BLaER1 (cell line): ENCODE results near the gene MCU.

Source experiments
- H3K27ac ChIP-seq: shearing (Covaris generic); formaldehyde crosslinking; 2 replicates; pipeline ENCODE4 v1.8.1; 2022
- H3K27me3 ChIP-seq: shearing (Covaris generic); formaldehyde crosslinking; 2 replicates; pipeline ENCODE4 v1.8.1; 2022
- H3K36me3 ChIP-seq: shearing (Covaris generic); formaldehyde crosslinking; 2 replicates; pipeline ENCODE4 v1.8.1; 2022
- H3K4me1 ChIP-seq: shearing (Covaris generic); formaldehyde crosslinking; 2 replicates; pipeline ENCODE4 v1.8.1; 2022
- H3K4me2 ChIP-seq: shearing (Covaris generic); formaldehyde crosslinking; 2 replicates; pipeline ENCODE4 v1.8.1; 2022
- H3K4me3 ChIP-seq: shearing (Covaris generic); formaldehyde crosslinking; 2 replicates; pipeline ENCODE4 v1.8.1; 2022
- H3K9ac ChIP-seq: shearing (Covaris generic); formaldehyde crosslinking; 2 replicates; pipeline ENCODE4 v1.8.1; 2022
- H3K9me3 ChIP-seq: shearing (Covaris generic); formaldehyde crosslinking; 2 replicates; pipeline ENCODE4 v1.8.1; 2022
- H4K20me1 ChIP-seq: shearing (Covaris generic); formaldehyde crosslinking; 2 replicates; pipeline ENCODE4 v1.8.1; 2022
- Cebpa-rat ChIP-seq: shearing (Covaris generic); IDR thresholded peaks from 2 replicates; pipeline ENCODE4 v1.8.1; 2022

MCU gene

DNA sequence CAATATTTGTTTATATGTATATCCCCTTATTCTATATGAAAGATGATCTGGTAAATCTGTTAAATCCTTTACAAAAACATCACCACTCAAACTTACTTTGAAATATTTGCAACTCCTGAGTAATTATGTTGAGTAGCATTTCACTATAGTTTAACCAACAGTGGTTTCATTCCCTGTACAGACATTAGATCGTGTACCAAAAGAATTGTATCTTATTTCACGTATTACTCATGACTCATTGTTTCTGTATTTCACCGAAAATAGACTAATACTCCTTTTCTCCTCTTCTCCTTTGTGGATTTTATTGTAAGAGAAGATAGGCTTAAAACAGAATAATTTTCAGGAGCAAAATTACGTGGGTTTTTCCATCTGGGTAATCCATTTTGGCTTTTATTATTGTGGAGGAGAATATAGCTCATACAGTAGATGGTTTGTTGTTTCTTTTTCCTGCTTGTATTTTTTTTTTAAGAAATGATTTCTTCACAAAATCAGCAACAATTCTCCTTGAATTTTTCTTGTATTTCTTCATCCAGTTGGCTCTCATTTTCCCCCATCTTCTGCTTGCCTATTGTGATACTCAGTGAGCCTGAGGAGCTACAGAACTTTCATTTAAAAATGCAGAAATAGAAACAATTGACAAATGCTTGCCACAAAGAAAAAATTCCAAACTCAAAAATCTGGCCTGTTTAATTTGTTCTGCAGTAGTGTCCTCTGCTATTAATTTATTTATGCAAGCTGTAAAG is 111.0 kb downstream of the MCU start:
- Histone ChIP-seq H3K27ac (no peak overlapping the region), H3K9ac (no peak overlapping the region), H3K36me3 (no peaks in the 10 kb centered on the region), H4K20me1 (no peaks in the 10 kb centered on the region), H3K4me2 (no peak overlapping the region), H3K4me3 (no peak overlapping the region), H3K4me1 (peaks cover 7% of the 10 kb centered on the region), H3K27me3 (no peaks in the 10 kb centered on the region), H3K9me3 (no peaks in the 10 kb centered on the region)
- no peak for TF ChIP-seq Cebpa-rat

DNA sequence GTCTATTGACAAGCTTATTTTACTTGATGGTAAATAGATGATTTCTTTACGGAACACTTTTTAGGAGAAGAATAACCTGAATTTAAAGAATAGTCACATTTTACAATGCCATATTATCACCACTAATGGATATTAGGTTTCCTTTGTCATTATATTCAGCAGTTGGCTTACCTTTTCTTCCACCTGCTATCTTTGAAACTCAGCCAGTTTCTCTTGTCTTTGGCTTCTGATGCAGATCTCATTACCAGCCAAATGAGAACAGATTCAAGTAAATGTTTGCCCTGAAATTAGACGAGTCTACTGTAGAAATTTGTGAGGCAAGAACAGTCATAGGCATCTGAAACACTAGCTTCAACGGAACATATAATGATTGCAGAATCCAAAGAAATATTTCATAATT is 116.1 kb downstream of the MCU start:
- Histone ChIP-seq H3K27me3 (no peaks in the 10 kb centered on the region), H3K4me3 (no peak overlapping the region), H3K9me3 (no peaks in the 10 kb centered on the region), H3K27ac (no peak overlapping the region), H4K20me1 (no peaks in the 10 kb centered on the region), H3K9ac (no peak overlapping the region), H3K4me2 (no peak overlapping the region), H3K4me1 (no peaks in the 10 kb centered on the region), H3K36me3 (peaks cover 4% of the 10 kb centered on the region; the same call in 1 of the 2 replicates)
- TF ChIP-seq Cebpa-rat, result no peak

DNA sequence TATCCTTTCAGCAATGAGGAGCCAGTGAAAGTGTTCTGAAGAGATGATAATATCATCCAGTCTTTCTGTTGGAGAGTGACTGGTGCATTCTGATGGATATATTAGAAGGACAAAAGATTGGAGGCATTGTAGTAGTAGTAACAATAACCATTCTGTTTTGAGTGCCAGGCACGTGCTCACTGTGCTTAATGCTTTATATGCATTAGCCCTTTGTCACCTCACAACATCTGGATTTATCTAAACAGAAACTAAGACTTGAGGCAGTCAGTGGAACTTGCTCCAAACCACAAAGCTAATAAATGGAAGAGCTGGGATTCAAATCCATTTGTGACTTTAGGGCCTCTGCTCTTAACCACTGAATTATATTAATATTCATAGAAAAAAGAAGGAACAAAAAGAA is 117.1 kb downstream of the MCU start:
- no peaks in the 10 kb centered on the region for H3K27me3 ChIP-seq
- no peaks in the 10 kb centered on the region for H4K20me1 ChIP-seq
- no peak overlapping the region for H3K9ac ChIP-seq
- no peak for TF ChIP-seq Cebpa-rat
- H3K4me3 ChIP-seq, result no peak overlapping the region
- no peaks in the 10 kb centered on the region for H3K4me1 ChIP-seq
- H3K27ac ChIP-seq, result no peak overlapping the region
- peaks cover 4% of the 10 kb centered on the region; the same call in 1 of the 2 replicates for H3K36me3 ChIP-seq
- H3K4me2 ChIP-seq, result no peak overlapping the region
- H3K9me3 ChIP-seq, result no peaks in the 10 kb centered on the region

DNA sequence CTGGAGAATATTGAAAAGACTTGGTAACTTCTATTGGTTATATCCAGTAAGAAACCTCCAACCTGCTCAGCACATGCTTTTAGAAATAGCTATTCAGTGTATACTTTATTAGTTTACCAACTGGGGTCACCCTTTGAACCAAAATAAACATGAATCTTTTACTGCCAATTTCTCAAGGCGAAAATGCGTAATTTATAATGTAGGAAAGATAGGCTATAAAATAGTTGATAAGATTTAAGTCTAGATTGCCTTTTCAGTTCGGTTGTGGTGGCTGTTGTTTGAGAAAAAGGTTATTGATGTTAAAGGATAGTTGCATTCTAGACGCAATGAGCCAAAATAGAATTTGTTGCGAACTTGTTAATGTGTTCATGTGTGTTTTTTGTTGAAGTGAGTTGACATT is 119.0 kb downstream of the MCU start:
- Histone ChIP-seq H4K20me1 (no peaks in the 10 kb centered on the region), H3K27ac (no peak overlapping the region), H3K9ac (no peak overlapping the region), H3K4me1 (no peaks in the 10 kb centered on the region), H3K4me3 (no peak overlapping the region), H3K4me2 (no peak overlapping the region), H3K27me3 (no peaks in the 10 kb centered on the region), H3K9me3 (no peaks in the 10 kb centered on the region), H3K36me3 (peaks cover 4% of the 10 kb centered on the region; the same call in 1 of the 2 replicates)
- no peak for TF ChIP-seq Cebpa-rat

DNA sequence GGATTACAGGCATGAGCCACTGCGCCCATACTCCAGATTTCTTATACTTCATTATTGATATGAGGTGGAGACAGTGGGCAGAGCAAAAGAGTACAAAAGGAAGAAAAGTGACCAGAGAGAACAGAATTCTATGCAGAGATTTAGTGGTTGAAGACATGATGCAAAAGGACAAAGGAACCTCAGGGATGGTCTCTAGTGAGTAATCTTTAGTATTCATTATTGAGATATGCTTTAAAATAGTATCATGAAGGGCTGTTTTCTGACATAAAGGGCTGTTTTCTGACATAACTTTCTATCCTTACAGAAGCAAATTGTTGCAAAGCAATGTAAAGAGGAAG is 120.4 kb downstream of the MCU start:
- Histone ChIP-seq H3K9ac (no peak overlapping the region), H4K20me1 (no peaks in the 10 kb centered on the region), H3K36me3 (peaks cover 4% of the 10 kb centered on the region; the same call in 1 of the 2 replicates), H3K4me3 (no peak overlapping the region), H3K4me1 (no peaks in the 10 kb centered on the region), H3K4me2 (no peak overlapping the region), H3K9me3 (no peaks in the 10 kb centered on the region), H3K27me3 (no peaks in the 10 kb centered on the region), H3K27ac (no peak overlapping the region)
- no peak for TF ChIP-seq Cebpa-rat

DNA sequence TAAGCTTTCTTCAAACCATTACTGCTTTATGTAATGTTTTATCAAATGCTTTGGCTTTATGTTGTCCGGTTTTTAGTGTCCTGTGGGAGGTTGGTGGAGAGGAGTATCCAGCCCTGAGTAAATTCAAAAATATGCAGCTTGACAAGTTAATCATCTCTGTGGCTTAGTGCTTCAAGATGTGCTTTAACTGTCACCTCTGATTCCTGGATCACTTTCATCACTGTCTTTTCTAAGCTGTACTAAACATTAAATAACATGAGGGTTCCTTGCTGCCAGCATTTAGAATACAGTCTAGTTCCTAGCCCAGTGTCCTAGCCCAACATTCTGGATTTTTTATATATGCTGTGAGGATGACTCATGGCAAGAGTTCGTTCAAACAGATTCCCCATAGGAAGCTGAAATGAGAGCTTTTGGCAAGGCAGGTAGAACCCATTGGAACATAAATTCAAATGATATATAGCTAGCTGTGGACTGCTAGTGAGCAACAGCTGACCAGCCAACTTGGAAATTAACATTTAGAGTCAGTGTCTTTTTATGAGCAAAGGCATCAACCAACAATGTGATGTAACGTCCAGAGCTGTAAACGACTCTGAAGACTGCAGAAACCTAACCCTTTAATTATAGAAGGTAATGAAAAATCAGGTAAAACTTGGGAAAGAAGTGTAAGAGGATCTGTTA is 120.9 kb downstream of the MCU start:
- Histone ChIP-seq H3K9me3 (no peaks in the 10 kb centered on the region), H3K4me1 (no peaks in the 10 kb centered on the region), H3K27ac (no peak overlapping the region), H3K36me3 (peaks cover 4% of the 10 kb centered on the region; the same call in 1 of the 2 replicates), H3K27me3 (no peaks in the 10 kb centered on the region), H3K9ac (no peak overlapping the region), H3K4me3 (no peak overlapping the region), H4K20me1 (no peaks in the 10 kb centered on the region), H3K4me2 (no peak overlapping the region)
- no peak for TF ChIP-seq Cebpa-rat

DNA sequence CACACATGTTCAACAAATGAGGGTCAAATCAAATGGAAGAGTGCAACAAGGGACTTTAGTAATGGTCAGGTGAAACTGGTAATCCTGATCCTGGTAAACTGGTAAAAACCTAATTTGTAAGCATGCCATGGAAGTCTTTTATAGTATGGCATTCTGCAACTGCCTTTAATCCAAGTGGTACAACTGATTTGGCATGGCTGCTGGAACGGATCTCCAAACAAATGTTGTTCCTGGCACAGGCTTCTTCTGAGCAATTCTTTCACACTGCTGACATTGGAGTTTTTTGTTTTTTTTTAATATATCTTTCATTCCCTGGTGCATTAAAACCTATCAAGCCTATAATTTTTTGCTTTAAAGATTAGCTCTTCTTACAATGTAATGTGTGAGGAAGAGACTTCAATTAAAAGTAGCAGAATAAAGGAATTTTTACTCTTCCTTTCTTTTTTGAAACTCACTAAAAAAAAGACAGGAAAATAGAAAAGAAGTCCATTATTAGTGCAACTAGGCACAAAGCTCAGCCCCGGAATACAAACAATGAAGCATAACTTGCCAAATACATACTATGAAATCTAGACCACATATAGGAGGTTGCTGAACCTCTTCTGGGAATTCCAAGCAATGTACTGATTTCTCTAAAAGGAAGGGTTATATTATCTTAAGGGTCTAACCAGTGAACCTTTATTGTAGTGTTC is 122.3 kb downstream of the MCU start:
- no peak overlapping the region for H3K27ac ChIP-seq
- no peaks in the 10 kb centered on the region for H3K27me3 ChIP-seq
- TF ChIP-seq Cebpa-rat, result no peak
- no peak overlapping the region for H3K4me2 ChIP-seq
- H3K9ac ChIP-seq, result no peak overlapping the region
- no peaks in the 10 kb centered on the region for H3K36me3 ChIP-seq
- no peak overlapping the region for H3K4me3 ChIP-seq
- no peaks in the 10 kb centered on the region for H3K9me3 ChIP-seq
- no peaks in the 10 kb centered on the region for H3K4me1 ChIP-seq
- no peaks in the 10 kb centered on the region for H4K20me1 ChIP-seq

DNA sequence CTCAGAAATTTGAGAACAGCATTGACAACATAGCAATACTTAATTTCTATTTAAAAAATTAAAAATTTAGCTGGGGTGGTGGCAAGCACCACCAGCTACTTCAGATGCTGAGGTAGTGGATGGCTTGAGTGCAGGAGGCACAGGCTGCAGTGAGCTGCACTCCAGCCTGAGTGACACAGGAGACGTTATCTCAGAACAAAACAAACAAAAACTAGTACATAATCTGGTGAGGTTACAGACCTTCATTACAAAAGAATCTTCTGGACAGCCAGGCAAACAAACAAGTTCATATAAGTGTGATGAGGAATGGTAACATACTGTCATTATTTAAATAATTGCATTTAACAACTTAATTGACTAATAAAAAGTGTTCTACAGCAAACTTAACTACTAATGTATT is 124.6 kb downstream of the MCU start:
- H3K27me3 ChIP-seq, result no peaks in the 10 kb centered on the region
- TF ChIP-seq Cebpa-rat, result no peak

DNA sequence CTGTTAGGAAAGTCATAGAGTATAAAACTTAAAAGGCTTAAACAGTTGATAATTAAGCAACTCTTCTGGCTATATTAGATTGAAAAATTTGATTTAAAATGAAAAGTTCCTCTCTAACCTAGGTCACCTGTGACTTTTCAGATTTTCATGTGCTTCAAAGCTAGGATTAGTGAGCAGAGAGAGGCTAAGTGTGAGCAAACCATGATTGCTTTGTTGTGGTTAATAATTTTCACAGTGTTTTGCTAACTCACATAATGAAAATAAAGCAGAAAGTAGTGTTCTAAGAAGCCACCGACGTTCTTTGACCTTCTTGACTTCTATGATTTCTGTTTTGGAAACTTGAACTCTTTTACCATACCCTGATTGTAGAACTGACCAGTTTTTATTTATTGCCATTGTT is 126.1 kb downstream of the MCU start:
- Histone ChIP-seq H3K4me1 (no peaks in the 10 kb centered on the region), H3K9me3 (peaks cover 14% of the 10 kb centered on the region), H3K4me2 (no peak overlapping the region), H3K27me3 (no peaks in the 10 kb centered on the region), H3K4me3 (no peak overlapping the region), H3K9ac (no peak overlapping the region), H4K20me1 (no peaks in the 10 kb centered on the region), H3K36me3 (peaks cover 8% of the 10 kb centered on the region; the same call in 1 of the 2 replicates), H3K27ac (no peak overlapping the region)
- TF ChIP-seq Cebpa-rat, result no peak

More for the DNA sequence above, 124.6 kb downstream of the MCU start:
- Histone ChIP-seq H3K4me3 (no peak overlapping the region), H4K20me1 (no peaks in the 10 kb centered on the region), H3K9me3 (0 out of 2 replicates have a peak, but pooled peaks cover 2% of the 10 kb centered on the region), H3K9ac (no peak overlapping the region), H3K27ac (no peak overlapping the region), H3K4me2 (no peak overlapping the region), H3K36me3 (no peaks in the 10 kb centered on the region), H3K4me1 (no peaks in the 10 kb centered on the region)

DNA sequence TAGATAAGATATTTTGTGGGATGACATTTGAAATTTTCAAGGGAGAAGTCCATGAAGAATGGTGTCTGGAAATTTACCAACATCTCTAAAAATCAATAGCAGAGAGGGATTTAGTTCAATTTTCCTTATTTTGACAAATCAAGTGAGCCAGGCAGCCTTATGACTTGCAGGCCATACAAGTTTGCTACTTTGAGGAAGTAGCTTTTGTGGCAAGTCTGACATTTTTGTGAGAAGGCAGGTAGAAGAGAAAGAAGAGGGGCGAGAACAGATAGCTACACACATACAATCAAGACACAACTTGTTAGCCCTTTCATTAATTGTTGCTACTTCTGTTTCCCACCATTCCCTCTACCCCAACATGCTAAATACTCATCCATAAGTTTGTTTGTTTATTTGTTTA is 127.1 kb downstream of the MCU start:
- H3K27me3 ChIP-seq, result no peaks in the 10 kb centered on the region
- no peak overlapping the region for H3K4me3 ChIP-seq
- no peak overlapping the region for H3K27ac ChIP-seq
- no peak overlapping the region for H3K9ac ChIP-seq
- H4K20me1 ChIP-seq, result no peaks in the 10 kb centered on the region
- H3K9me3 ChIP-seq, result peaks cover 14% of the 10 kb centered on the region
- no peaks in the 10 kb centered on the region for H3K4me1 ChIP-seq
- no peak overlapping the region for H3K4me2 ChIP-seq
- no peak for TF ChIP-seq Cebpa-rat
- peaks cover 8% of the 10 kb centered on the region; the same call in 1 of the 2 replicates for H3K36me3 ChIP-seq
